MCF 10A (cell line): ENCODE data around the gene FNDC1. TPM values are rescaled to one million over a fixed set of nuclear protein-coding genes. Genes with fewer than 3 reads are reported as not detected.

Experiments used
- BruUV-seq: library from RNA; stranded (reverse); fragments of 400-500 nt; replicated peaks from 2 replicates; lab custom pipeline; 2021; lab: Mats Ljungman, UMichigan
- CTCF ChIA-PET: fragments of 300-600 bp; sonication (Branson Sonifier 250); formaldehyde crosslinking; extraction: SDS; loops from one replicate; lab custom pipeline; 2021; ENCODE audit warnings: antibody characterized with exemption, inconsistent platforms; lab: Yijun Ruan, JAX
- POLR2A ChIA-PET: fragments of 300-600, 350-650 bp; sonication (Branson Sonifier 250); formaldehyde crosslinking; extraction: SDS; loops from one replicate; lab custom pipeline; 2020; ENCODE audit warnings: antibody characterized with exemption, inconsistent platforms; lab: Yijun Ruan, JAX
- DNase-seq: peaks from one replicate; pipeline ENCODE4 v3.0.0-alpha.2; 2018; ENCODE audit not compliant: unreplicated experiment
- H3K27ac Mint-ChIP-seq: one replicate; pipeline ENCODE4 v1.8.0; 2022; ENCODE audit warnings: mild to moderate bottlenecking, low read depth, mixed read lengths; ENCODE audit not compliant: unreplicated experiment
- H3K27me3 Mint-ChIP-seq: one replicate; pipeline ENCODE4 v1.8.0; 2022; ENCODE audit warnings: mixed read lengths; ENCODE audit not compliant: insufficient read depth, unreplicated experiment
- H3K36me3 Mint-ChIP-seq: one replicate; pipeline ENCODE4 v1.8.0; 2022; ENCODE audit warnings: mild to moderate bottlenecking, moderate library complexity, mixed read lengths; ENCODE audit not compliant: insufficient read depth, unreplicated experiment
- H3K4me1 Mint-ChIP-seq: one replicate; pipeline ENCODE4 v1.8.0; 2022; ENCODE audit warnings: mixed read lengths; ENCODE audit not compliant: insufficient read depth, unreplicated experiment
- H3K4me3 Mint-ChIP-seq: one replicate; pipeline ENCODE4 v1.8.0; 2022; ENCODE audit warnings: mild to moderate bottlenecking, moderate library complexity, mixed read lengths; ENCODE audit not compliant: unreplicated experiment
- H3K9me3 Mint-ChIP-seq: one replicate; pipeline ENCODE4 v1.8.0; 2022; ENCODE audit warnings: mixed read lengths; ENCODE audit not compliant: unreplicated experiment
- intact Hi-C: fragments of 100-400 bp; cut with micrococcal nuclease; formaldehyde crosslinking; loops from 2 replicates; pipeline ENCODE4 v1.14.1; 2022
- total RNA-seq: library from RNA; stranded (reverse); gene quantifications from 2 replicates; pipeline ENCODE4 v1.2.3, GENCODE V29; 2022
- TF ChIP-seq, protein P1 (sequence below): fragments of 200-600 bp; IDR thresholded peaks from one replicate; pipeline ENCODE4 v1.8.0; 2022; ENCODE audit warnings: antibody characterized with exemption, mild to moderate bottlenecking; ENCODE audit not compliant: unreplicated experiment

The FNDC1 gene
- total RNA-seq, 1 experiment from 2014 or later = not detected

DNA sequence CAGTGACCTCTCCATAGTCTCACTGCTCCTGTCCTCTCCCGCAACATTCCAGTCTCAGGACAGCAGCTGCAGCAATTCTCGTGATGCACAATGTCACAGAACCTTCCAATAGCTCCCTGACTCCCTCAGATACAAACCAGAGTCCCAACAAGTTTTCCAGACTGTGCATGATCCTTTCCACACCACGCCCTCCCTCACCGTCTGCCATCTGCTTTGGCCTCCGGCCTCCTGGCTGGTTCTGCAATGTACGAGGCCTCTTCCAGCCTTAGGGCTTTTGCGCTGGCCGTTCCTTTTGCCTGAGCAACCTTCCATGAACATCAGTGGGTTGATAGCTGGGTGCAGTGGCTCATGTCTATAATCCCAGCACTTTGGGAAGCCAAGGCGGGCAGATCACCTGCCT lies 9.6 kb downstream of the FNDC1 start:
- H3K27ac Mint-ChIP-seq = no peak overlapping the region

DNA sequence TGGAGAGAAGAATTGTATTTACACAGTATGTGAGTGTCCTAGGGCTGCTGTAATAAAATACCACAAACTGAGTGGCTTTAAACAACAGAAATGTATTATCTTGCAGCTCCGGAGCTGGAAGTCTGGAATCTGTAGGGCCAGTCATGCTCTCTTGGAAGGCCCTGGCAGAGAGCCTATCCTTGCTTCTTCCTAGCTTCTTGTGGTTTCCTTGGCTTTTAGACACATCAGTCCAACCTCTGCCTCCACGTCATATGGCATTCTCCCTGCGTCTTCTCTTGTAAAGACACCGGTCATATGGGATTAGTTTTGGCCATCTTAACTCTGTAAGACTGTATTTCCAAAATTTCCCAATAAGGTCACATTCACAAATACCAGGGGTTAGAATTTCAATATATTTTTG lies 10.8 kb downstream of the FNDC1 start:
- no peak overlapping the region for H3K4me3 Mint-ChIP-seq
- DNase-seq = no peak
- intact Hi-C loops = no loop called here
- TF ChIP-seq, protein P1, sequence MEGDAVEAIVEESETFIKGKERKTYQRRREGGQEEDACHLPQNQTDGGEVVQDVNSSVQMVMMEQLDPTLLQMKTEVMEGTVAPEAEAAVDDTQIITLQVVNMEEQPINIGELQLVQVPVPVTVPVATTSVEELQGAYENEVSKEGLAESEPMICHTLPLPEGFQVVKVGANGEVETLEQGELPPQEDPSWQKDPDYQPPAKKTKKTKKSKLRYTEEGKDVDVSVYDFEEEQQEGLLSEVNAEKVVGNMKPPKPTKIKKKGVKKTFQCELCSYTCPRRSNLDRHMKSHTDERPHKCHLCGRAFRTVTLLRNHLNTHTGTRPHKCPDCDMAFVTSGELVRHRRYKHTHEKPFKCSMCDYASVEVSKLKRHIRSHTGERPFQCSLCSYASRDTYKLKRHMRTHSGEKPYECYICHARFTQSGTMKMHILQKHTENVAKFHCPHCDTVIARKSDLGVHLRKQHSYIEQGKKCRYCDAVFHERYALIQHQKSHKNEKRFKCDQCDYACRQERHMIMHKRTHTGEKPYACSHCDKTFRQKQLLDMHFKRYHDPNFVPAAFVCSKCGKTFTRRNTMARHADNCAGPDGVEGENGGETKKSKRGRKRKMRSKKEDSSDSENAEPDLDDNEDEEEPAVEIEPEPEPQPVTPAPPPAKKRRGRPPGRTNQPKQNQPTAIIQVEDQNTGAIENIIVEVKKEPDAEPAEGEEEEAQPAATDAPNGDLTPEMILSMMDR = no peak
- H3K9me3 Mint-ChIP-seq = no peaks in the 10 kb centered on the region
- BruUV-seq = no TSS peak
- no peaks in the 10 kb centered on the region for H3K36me3 Mint-ChIP-seq
- H3K4me1 Mint-ChIP-seq = no peaks in the 10 kb centered on the region
- ChIA-PET POLR2A (interaction anchor here (0.6 kb wide), 1 partner anchor 52 kb away, joined by 3 read pairs; no protein-coding TSS in a partner anchor), CTCF (interaction anchor here (0.9 kb wide), 1 partner anchor 459 kb away, joined by 3 read pairs; no protein-coding TSS in a partner anchor)
- H3K27ac Mint-ChIP-seq = no peak overlapping the region
- peaks cover 15% of the 10 kb centered on the region for H3K27me3 Mint-ChIP-seq

More for the DNA sequence above, 9.6 kb downstream of the FNDC1 start:
- no peaks in the 10 kb centered on the region for H3K9me3 Mint-ChIP-seq
- CTCF ChIA-PET = interaction anchor here (0.9 kb wide), 1 partner anchor 460 kb away, joined by 3 read pairs; no protein-coding TSS in a partner anchor
- intact Hi-C loops = no loop called here
- peaks cover 15% of the 10 kb centered on the region for H3K27me3 Mint-ChIP-seq
- no peak for DNase-seq
- TF ChIP-seq, protein P1 = no peak
- H3K36me3 Mint-ChIP-seq = no peaks in the 10 kb centered on the region
- no peaks in the 10 kb centered on the region for H3K4me1 Mint-ChIP-seq
- POLR2A ChIA-PET = no interaction called here
- BruUV-seq = no TSS peak
- no peak overlapping the region for H3K4me3 Mint-ChIP-seq

DNA sequence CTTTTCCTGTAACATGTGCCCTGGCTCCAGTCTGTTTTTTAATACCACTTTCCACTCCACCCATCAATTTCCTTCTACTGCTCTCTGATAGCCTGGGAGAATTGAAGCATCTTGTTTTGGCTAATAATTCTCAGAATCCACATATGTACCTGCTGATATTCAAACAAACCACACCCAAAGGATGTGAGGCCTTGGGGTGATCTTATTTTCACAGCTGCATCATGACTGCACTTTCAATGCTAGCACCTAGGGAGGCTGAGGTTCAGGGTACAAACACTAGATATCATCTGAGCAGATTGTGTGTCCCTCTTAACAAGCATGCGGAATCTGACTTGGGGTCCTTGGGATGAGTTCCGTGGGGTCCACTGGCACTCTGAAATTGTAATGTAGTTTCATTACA lies 12.7 kb downstream of the FNDC1 start:
- no peaks in the 10 kb centered on the region for H3K36me3 Mint-ChIP-seq
- ChIA-PET POLR2A (no interaction called here), CTCF (interaction anchor here (0.7 to 0.8 kb wide), 2 partner anchors 358 to 501 kb away, joined by 3 read pairs; no protein-coding TSS in a partner anchor)
- no peak overlapping the region for H3K27ac Mint-ChIP-seq
- intact Hi-C loops = no loop called here
- no peaks in the 10 kb centered on the region for H3K4me1 Mint-ChIP-seq
- H3K27me3 Mint-ChIP-seq = peaks cover 11% of the 10 kb centered on the region
- H3K4me3 Mint-ChIP-seq = no peak overlapping the region
- DNase-seq = no peak
- no peaks in the 10 kb centered on the region for H3K9me3 Mint-ChIP-seq
- BruUV-seq = no TSS peak
- TF ChIP-seq, protein P1 = no peak

DNA sequence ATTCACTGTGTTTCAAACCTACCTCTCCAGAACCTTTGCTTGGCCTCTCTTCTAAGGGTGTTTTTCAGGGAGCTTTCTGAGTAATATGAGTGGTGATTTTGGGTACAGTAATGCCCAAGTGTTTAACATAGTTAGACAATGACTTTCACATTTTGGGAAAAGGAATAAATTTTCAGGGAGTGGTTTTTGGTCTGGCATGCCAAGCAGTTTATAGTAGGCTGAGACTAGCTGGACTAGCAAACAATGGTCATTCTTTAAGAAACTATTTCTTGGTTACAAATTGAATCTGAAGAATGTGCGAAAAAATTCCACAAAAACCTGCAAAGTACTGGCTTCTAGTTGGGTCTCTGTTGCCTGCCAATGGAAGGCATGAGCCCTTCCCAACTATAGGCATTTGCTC lies 15.4 kb downstream of the FNDC1 start:
- TF ChIP-seq, protein P1 = no peak
- no peak for DNase-seq
- BruUV-seq = no TSS peak
- Mint-ChIP-seq H3K27me3 (peaks cover 11% of the 10 kb centered on the region), H3K4me3 (no peak overlapping the region), H3K27ac (no peak overlapping the region), H3K4me1 (no peaks in the 10 kb centered on the region), H3K36me3 (no peaks in the 10 kb centered on the region), H3K9me3 (no peaks in the 10 kb centered on the region)
- POLR2A ChIA-PET = interaction anchor here (1.1 kb wide), 1 partner anchor 410 kb away, joined by 3 read pairs; no protein-coding TSS in a partner anchor
- CTCF ChIA-PET = interaction anchor here (1.1 to 1.6 kb wide), 3 partner anchors 10 to 470 kb away, joined by 3 to 8 read pairs (median 4); no protein-coding TSS in a partner anchor
- intact Hi-C loops = no loop called here
